Upper lobe of left lung (tissue), 6 donors: ENCODE measurements around the gene TGFBR3. TPM values are rescaled to one million over a fixed set of nuclear protein-coding genes. Genes with fewer than 3 reads are reported as not detected.

ENCODE experiments used
- ATAC-seq, 2 donors: fragments of 200-7000 bp; cut with Tn5 transposase; one replicate each; pipeline ENCODE4 v1.9.1; 2022; ENCODE audit warnings: mild to moderate bottlenecking in 2 of 2, moderate library complexity in 2 of 2; ENCODE audit not compliant: low FRiP score in 2 of 2
- DNase-seq, 2 donors: peaks; one replicate each; pipeline ENCODE4 v3.0.0-alpha.2; 2019 to 2020
- H3K27ac ChIP-seq, 4 donors: fragments of 200-600 bp; sonication (generic); one replicate each; pipeline ENCODE4 v1.5.1; 2016 to 2019
- H3K27me3 ChIP-seq, 4 donors: fragments of 200-600 bp; sonication (generic); one replicate each; pipeline ENCODE4 v1.5.1; 2017 to 2019
- H3K36me3 ChIP-seq, 4 donors: fragments of 200-600 bp; sonication (generic); one replicate each; pipeline ENCODE4 v1.5.1; 2016 to 2019
- H3K4me1 ChIP-seq, 4 donors: fragments of 200-600 bp; sonication (generic); one replicate each; pipeline ENCODE4 v1.5.1; 2018 to 2019
- H3K4me3 ChIP-seq, 4 donors: fragments of 200-600 bp; sonication (generic); one replicate each; pipeline ENCODE4 v1.5.1; 2017 to 2019; ENCODE audit warnings: mild to moderate bottlenecking in 2 of 4, moderate library complexity in 1 of 4
- H3K9me3 ChIP-seq, 4 donors: fragments of 200-600 bp; sonication (generic); one replicate each; pipeline ENCODE4 v1.5.1; 2018 to 2019
- CTCF ChIP-seq, 6 experiments: fragments of 450-650 bp in 4 of 6; fragments of 200-600 bp in 2 of 6; sonication (generic) in 2 of 6; IDR thresholded peaks; one replicate each; pipeline ENCODE4 v1.5.1; 2016 to 2019; ENCODE audit warnings: antibody characterized with exemption in 6 of 6
- EP300 ChIP-seq, 4 donors: sonication (generic); formaldehyde crosslinking; IDR thresholded peaks; one replicate each; pipeline ENCODE4 v1.5.1; 2017; ENCODE audit warnings: antibody characterized with exemption in 4 of 4, control low read depth in 2 of 4
- POLR2A ChIP-seq, 4 donors: fragments of 450-650 bp; IDR thresholded peaks; one replicate each; pipeline ENCODE4 v1.5.1; 2016 to 2017; ENCODE audit warnings: antibody characterized with exemption in 4 of 4, mild to moderate bottlenecking in 2 of 4
- POLR2AphosphoS5 ChIP-seq, 2 donors: sonication (generic); formaldehyde crosslinking; IDR thresholded peaks; one replicate each; pipeline ENCODE4 v1.5.1; 2017; ENCODE audit warnings: antibody characterized with exemption in 2 of 2
- WGBS, 2 donors: methylation state at CpG; one replicate each; pipeline ENCODE4 v1.1.5; 2017 to 2018; 5-methylcytosine and 5-hydroxymethylcytosine counted together
- total RNA-seq, 6 donors: library from RNA; depleted of rRNA in 4 of 6; stranded (reverse); fragments of >200 nt in 4 of 6; gene quantifications; one replicate each; pipeline versions ENCODE4 v1.1.0 to v1.2.1, GENCODE V29; 2016 to 2021
- donor health status: DM: no; HTN: no; CAD: no; lungs with moderate emphysema.
- donor health status: DM: no; HTN: yes; CAD: no; lungs with severe emphysema.

TGFBR3 gene
- total RNA-seq, 6 donors from 2014 or later: 33.5 to 78.3 (median 57.1) TPM

- Histone ChIP-seq H3K9me3 (no peaks in the 10 kb centered on the region), H3K4me1 (peaks cover 27 to 46% (median 36%) of the 10 kb centered on the region in 4 donors), H3K36me3 (no peaks in the 10 kb centered on the region), H3K27me3 (no peaks in the 10 kb centered on the region), H3K27ac (peak overlapping the region; percentile 39 to 60 (median 58)), H3K4me3 (no peak overlapping the region)
- TF ChIP-seq CTCF (IDR thresholded peaks at IDR 0.05) (no peak), POLR2A (IDR thresholded peaks at IDR 0.05) (no peak), EP300 (IDR thresholded peaks at IDR 0.05) (no peak), POLR2AphosphoS5 (IDR thresholded peaks at IDR 0.05) (no peak)
- ATAC-seq (no peak), DNase-seq (no peak)
- WGBS, 2 donors: 73 to 76% methylated on average over 6 of the region's 6 CpGs
These were observed 56.4 kb downstream of the TGFBR3 start for GRCh38 chr1:91829293-91830153.

GRCh38 chr1:91828583-91829281 is 57.2 kb downstream of the TGFBR3 start:
- peaks cover 27 to 46% (median 36%) of the 10 kb centered on the region in 4 donors for H3K4me1 ChIP-seq
- H3K9me3 ChIP-seq: no peaks in the 10 kb centered on the region
- WGBS, 2 donors: 65 to 69% methylated on average over 9 of the region's 9 CpGs
- no peaks in the 10 kb centered on the region for H3K27me3 ChIP-seq
- TF ChIP-seq EP300 (IDR thresholded peaks at IDR 0.05) (no peak), CTCF (IDR thresholded peaks at IDR 0.05) (no peak), POLR2AphosphoS5 (IDR thresholded peaks at IDR 0.05) (no peak)
- no peak overlapping the region for H3K4me3 ChIP-seq
- H3K36me3 ChIP-seq: no peaks in the 10 kb centered on the region
- H3K27ac ChIP-seq: peak overlapping the region in 3 of 4 donors; percentile 13 to 60 (median 20)
- no peak for ATAC-seq
- no peak for DNase-seq

GRCh38 chr1:91827459-91828321 is 58.3 kb downstream of the TGFBR3 start:
- no peaks in the 10 kb centered on the region for H3K9me3 ChIP-seq
- no peaks in the 10 kb centered on the region for H3K27me3 ChIP-seq
- DNase-seq: no peak
- WGBS, 2 donors: 51 to 62% methylated on average over 12 of the region's 12 CpGs
- H3K4me1 ChIP-seq: peaks cover 27 to 46% (median 36%) of the 10 kb centered on the region in 4 donors
- H3K4me3 ChIP-seq: no peak overlapping the region
- ATAC-seq: peak in 1 of 2 donors; percentile 3
- H3K36me3 ChIP-seq: no peaks in the 10 kb centered on the region
- peak overlapping the region in 2 of 4 donors; percentile 13 to 60 for H3K27ac ChIP-seq
- TF ChIP-seq POLR2A (IDR thresholded peaks at IDR 0.05): no peak
- TF ChIP-seq CTCF (IDR thresholded peaks at IDR 0.05): no peak
- no peak for TF ChIP-seq POLR2AphosphoS5 (IDR thresholded peaks at IDR 0.05)
- no peak for TF ChIP-seq EP300 (IDR thresholded peaks at IDR 0.05)

GRCh38 chr1:91827087-91827458 is 58.9 kb downstream of the TGFBR3 start:
- peak; percentile 32 for ATAC-seq
- H3K36me3 ChIP-seq: no peaks in the 10 kb centered on the region
- no peak for DNase-seq
- no peak overlapping the region for H3K4me3 ChIP-seq
- peaks cover 27 to 43% (median 36%) of the 10 kb centered on the region in 4 donors for H3K4me1 ChIP-seq
- H3K27me3 ChIP-seq: no peaks in the 10 kb centered on the region
- TF ChIP-seq POLR2AphosphoS5 (IDR thresholded peaks at IDR 0.05) (peak in 1 of 2 donors; percentile 19), POLR2A (IDR thresholded peaks at IDR 0.05) (no peak)
- 77 to 79% methylated on average over 9 of the region's 9 CpGs for WGBS, 2 donors
- no peaks in the 10 kb centered on the region for H3K9me3 ChIP-seq
- peak overlapping the region in 2 of 4 donors; percentile 13 to 60 for H3K27ac ChIP-seq
